Muscle layer of colon (tissue), 2 donors: ENCODE results near the gene CNBD2.
"Not testable (repeated sequence)": the region's sequence is repeated elsewhere in the genome, so short reads cannot be mapped to it uniquely, and the experiment has no call there.

Source experiments
- H3K27ac ChIP-seq: one replicate; pipeline ENCODE4 v1.7.0; 2013; ENCODE audit warnings: low read depth, mild to moderate bottlenecking, low read length, moderate library complexity
- H3K27me3 ChIP-seq, 2 donors: one replicate each; pipeline ENCODE4 v1.7.0; 2013; ENCODE audit warnings: low read length in 2 of 2, mild to moderate bottlenecking in 2 of 2; ENCODE audit not compliant: insufficient read depth in 2 of 2, control insufficient read depth in 1 of 2
- H3K36me3 ChIP-seq: one replicate; pipeline ENCODE4 v1.7.0; 2013; ENCODE audit warnings: mild to moderate bottlenecking, low read length; ENCODE audit not compliant: insufficient read depth
- H3K4me1 ChIP-seq: one replicate; pipeline ENCODE4 v1.7.0; 2013; ENCODE audit warnings: mild to moderate bottlenecking, low read length; ENCODE audit not compliant: insufficient read depth
- H3K4me3 ChIP-seq, 2 donors: one replicate each; pipeline ENCODE4 v1.7.0; 2013; ENCODE audit warnings: low read length in 2 of 2, low read depth in 1 of 2, mild to moderate bottlenecking in 1 of 2, moderate library complexity in 1 of 2
- H3K9ac ChIP-seq: one replicate; pipeline ENCODE4 v1.7.0; 2013; ENCODE audit warnings: low read length
- H3K9me3 ChIP-seq: one replicate; pipeline ENCODE4 v1.7.0; 2013; ENCODE audit warnings: mild to moderate bottlenecking, low read length
- donor health status: abdominal sarcoma.
- donor health status: Adenocarcinoma of cecum.

CNBD2 gene

GRCh38 chr20:35975576-35976373 is 7.4 kb downstream of the CNBD2 start:
- Histone ChIP-seq H3K4me3 (no peak overlapping the region), H3K9ac (no peak overlapping the region), H3K27me3 (no peaks in the 10 kb centered on the region), H3K36me3 (no peaks in the 10 kb centered on the region), H3K9me3 (no peaks in the 10 kb centered on the region), H3K4me1 (no peaks in the 10 kb centered on the region), H3K27ac (no peak overlapping the region)

DNA sequence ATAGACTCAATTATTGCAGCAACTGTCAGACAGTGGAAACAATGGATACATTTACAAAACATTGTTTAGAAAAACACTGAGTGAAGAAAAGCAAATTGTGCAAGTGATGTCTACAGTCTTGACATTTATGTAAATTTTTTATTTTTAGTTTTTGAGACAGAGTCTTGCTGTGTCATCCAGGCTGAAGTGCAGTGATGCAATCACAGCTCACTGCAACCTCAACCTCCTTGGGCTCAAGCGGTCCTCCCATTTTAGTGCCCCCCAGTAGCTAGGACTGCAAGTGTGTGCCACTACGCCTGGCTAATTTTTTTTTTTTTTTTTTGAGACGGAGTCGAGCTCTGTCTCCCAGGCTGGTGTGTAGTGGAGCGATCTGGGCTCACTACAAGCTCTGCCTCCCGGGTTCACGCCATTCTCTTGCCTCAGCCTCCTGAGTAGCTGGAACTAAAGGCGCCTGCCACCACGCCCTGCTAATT is 9.7 kb downstream of the CNBD2 start:
- Histone ChIP-seq H3K4me3 (no peak overlapping the region), H3K9me3 (no peaks in the 10 kb centered on the region), H3K36me3 (no peaks in the 10 kb centered on the region), H3K27me3 (no peaks in the 10 kb centered on the region), H3K9ac (no peak overlapping the region), H3K4me1 (no peaks in the 10 kb centered on the region), H3K27ac (no peak overlapping the region)

- Histone ChIP-seq H3K36me3 (no peaks in the 10 kb centered on the region), H3K27ac (no peak overlapping the region), H3K9ac (no peak overlapping the region), H3K4me3 (no peak overlapping the region), H3K9me3 (no peaks in the 10 kb centered on the region), H3K4me1 (no peaks in the 10 kb centered on the region), H3K27me3 (no peaks in the 10 kb centered on the region)
These were observed 11.2 kb downstream of the CNBD2 start for GRCh38 chr20:35979544-35979943.

- Histone ChIP-seq H3K9ac (no peak overlapping the region), H3K36me3 (no peaks in the 10 kb centered on the region), H3K4me1 (no peaks in the 10 kb centered on the region), H3K4me3 (no peak overlapping the region), H3K27me3 (no peaks in the 10 kb centered on the region), H3K9me3 (no peaks in the 10 kb centered on the region), H3K27ac (no peak overlapping the region)
These were observed 13.6 kb downstream of the CNBD2 start for GRCh38 chr20:35981969-35982368.

GRCh38 chr20:35984382-35984781 is 16.0 kb downstream of the CNBD2 start:
- no peaks in the 10 kb centered on the region for H3K9me3 ChIP-seq
- H3K27ac ChIP-seq, result no peak overlapping the region
- H3K27me3 ChIP-seq, result no peaks in the 10 kb centered on the region
- no peak overlapping the region for H3K4me3 ChIP-seq
- no peaks in the 10 kb centered on the region for H3K4me1 ChIP-seq
- H3K36me3 ChIP-seq, result no peaks in the 10 kb centered on the region
- H3K9ac ChIP-seq, result no peak overlapping the region

DNA sequence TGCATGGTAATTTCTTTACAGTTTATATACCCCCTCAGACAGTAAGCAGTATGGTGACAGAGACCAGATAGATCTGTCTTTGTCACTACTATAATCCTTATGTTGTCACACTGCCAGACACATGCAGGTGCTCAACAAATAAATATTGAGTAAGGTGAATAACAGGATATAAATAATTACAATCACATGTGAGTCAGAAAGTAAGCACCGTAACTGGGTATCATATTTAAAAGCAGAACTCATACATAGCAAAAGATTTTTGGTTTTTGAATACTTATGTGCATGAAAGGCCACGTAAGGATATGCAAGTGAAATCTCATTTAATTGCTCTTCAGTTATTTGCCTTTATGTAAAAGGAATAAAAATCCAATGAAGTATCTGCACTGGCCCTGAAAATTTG is 17.4 kb downstream of the CNBD2 start:
- Histone ChIP-seq H3K4me3 (no peak overlapping the region), H3K9ac (no peak overlapping the region), H3K27me3 (no peaks in the 10 kb centered on the region), H3K9me3 (no peaks in the 10 kb centered on the region), H3K27ac (no peak overlapping the region), H3K36me3 (no peaks in the 10 kb centered on the region), H3K4me1 (no peaks in the 10 kb centered on the region)

- Histone ChIP-seq H3K36me3 (no peaks in the 10 kb centered on the region), H3K27me3 (no peaks in the 10 kb centered on the region), H3K4me3 (no peak overlapping the region), H3K9me3 (no peaks in the 10 kb centered on the region), H3K9ac (no peak overlapping the region), H3K27ac (no peak overlapping the region), H3K4me1 (no peaks in the 10 kb centered on the region)
These were observed 20.6 kb downstream of the CNBD2 start for GRCh38 chr20:35988910-35989463.

- Histone ChIP-seq H3K27me3 (no peaks in the 10 kb centered on the region), H3K4me3 (no peak overlapping the region), H3K9ac (no peak overlapping the region), H3K9me3 (no peaks in the 10 kb centered on the region), H3K36me3 (no peaks in the 10 kb centered on the region), H3K27ac (no peak overlapping the region), H3K4me1 (no peaks in the 10 kb centered on the region)
These were observed 22.9 kb downstream of the CNBD2 start for GRCh38 chr20:35991142-35991771.

GRCh38 chr20:35992713-35993335 is 24.4 kb downstream of the CNBD2 start:
- no peaks in the 10 kb centered on the region for H3K4me1 ChIP-seq
- no peak overlapping the region for H3K27ac ChIP-seq
- no peaks in the 10 kb centered on the region for H3K27me3 ChIP-seq
- no peak overlapping the region for H3K9ac ChIP-seq
- no peaks in the 10 kb centered on the region for H3K9me3 ChIP-seq
- H3K36me3 ChIP-seq, result no peaks in the 10 kb centered on the region
- no peak overlapping the region for H3K4me3 ChIP-seq

DNA sequence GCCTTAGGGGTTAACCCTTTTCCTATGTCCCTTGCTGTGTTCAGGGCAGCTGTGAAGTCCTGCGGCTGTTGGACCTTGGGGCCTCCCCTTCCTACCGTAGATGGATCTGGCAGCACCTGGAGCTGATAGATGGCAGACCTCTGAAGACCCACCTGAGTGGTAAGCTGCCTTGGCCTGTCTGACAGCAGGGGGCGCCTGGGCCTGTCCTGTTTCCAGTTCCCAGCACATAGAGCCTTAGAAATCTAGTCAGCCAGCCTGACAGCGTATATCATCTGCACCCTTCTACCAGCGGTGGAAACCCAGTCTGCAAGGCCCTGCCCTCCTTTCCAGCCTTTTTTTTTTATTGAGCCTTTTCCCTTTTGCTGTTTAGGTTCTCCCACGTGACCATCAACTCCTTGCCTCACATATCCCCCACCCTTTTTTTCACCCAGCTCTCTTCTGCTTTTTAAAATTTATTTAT is 26.6 kb downstream of the CNBD2 start:
- Histone ChIP-seq H3K27ac (no peak overlapping the region), H3K9ac (no peak overlapping the region), H3K27me3 (no peaks in the 10 kb centered on the region), H3K4me1 (no peaks in the 10 kb centered on the region), H3K4me3 (no peak overlapping the region), H3K9me3 (no peaks in the 10 kb centered on the region), H3K36me3 (no peaks in the 10 kb centered on the region)

- H3K9ac ChIP-seq, H3K4me1 ChIP-seq, H3K27me3 ChIP-seq, H3K27ac ChIP-seq, H3K4me3 ChIP-seq, H3K36me3 ChIP-seq, H3K9me3 ChIP-seq: not testable (repeated sequence)
These were observed 28.1 kb downstream of the CNBD2 start for GRCh38 chr20:35996492-35996891.
